ENCODE measurements around the gene SAPCD1. TPM values are rescaled to one million over a fixed set of nuclear protein-coding genes. Genes with fewer than 3 reads are reported as not detected.

SAPCD1 gene
- total RNA-seq, 2 donors from 2014 or later, result not detected

GRCh38 chr6:31727717-31728671, 34.5 kb upstream of the SAPCD1 start:
- DNase-seq (ENCODE audit: low spot score), result no peak
- peaks cover 0 to 31% of the 10 kb centered on the region in 2 donors for H3K4me1 ChIP-seq
- peaks cover 45% of the 10 kb centered on the region for H3K36me3 ChIP-seq
- H3K9me3 ChIP-seq, result no peaks in the 10 kb centered on the region
- no peak for TF ChIP-seq CTCF (IDR thresholded peaks at IDR 0.05)
- peak overlapping the region; percentile 92 to 99 for H3K27ac ChIP-seq
- no peaks in the 10 kb centered on the region for H3K27me3 ChIP-seq
- peak overlapping the region; percentile 68 to 82 for H3K4me3 ChIP-seq

DNA sequence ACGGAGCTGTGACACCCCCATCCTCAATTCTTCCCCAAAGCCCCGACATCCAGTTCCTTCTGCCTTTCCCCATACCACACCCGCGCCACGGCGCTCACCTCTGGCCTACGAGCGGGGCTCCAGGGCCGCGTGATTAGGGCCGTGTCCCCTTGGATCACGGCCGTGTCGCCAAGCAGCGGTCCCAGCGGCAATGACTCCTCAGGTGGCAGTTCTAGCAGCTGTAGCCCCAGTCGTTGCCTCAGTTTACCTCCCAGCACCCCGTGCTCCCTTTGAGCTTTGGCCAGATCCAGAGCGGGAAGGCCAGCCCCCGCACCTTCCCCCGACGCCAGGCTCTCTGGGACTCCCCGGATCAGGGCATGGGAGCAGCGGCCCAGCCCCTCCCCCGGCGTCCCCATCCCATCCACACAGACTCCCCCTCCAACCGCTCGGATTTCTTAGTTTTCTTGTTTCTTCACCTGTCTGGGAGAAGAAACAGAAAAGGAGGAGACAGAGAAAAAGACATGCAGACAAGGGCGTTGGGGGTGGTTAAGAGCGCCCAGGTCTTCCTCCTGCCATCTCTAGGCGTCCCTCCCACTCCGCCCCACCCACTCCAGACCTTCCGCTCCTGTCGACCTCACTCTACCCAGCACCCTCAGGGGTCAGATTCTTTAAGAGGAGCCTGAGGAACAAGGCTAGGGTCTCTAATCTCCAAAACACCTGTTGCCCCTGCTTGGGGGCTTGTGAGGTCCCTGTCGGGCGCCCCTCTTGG, 33.5 kb upstream of the SAPCD1 start, which contains the start of gene DDAH2:
DDAH2 (minus strand) TSS at position 533 of the 748 bp plus-strand sequence; CDS start at position 395, 138 bp downstream.
- Histone ChIP-seq H3K36me3 (peaks cover 55% of the 10 kb centered on the region), H3K4me1 (peaks cover 0 to 35% of the 10 kb centered on the region in 2 donors)

GRCh38 chr6:31729515-31729978, 32.9 kb upstream of the SAPCD1 start:
- Histone ChIP-seq H3K27ac (peak overlapping the region; percentile 92 to 99), H3K36me3 (peaks cover 59% of the 10 kb centered on the region), H3K4me3 (peak overlapping the region; percentile 68 to 82), H3K27me3 (no peaks in the 10 kb centered on the region), H3K4me1 (peaks cover 0 to 42% of the 10 kb centered on the region in 2 donors), H3K9me3 (no peaks in the 10 kb centered on the region)
- peak; percentile 6 to 80 for TF ChIP-seq CTCF (IDR thresholded peaks at IDR 0.05)
- DNase-seq (ENCODE audit: low spot score), result peak; percentile 95

More for the DNA sequence above, 33.5 kb upstream of the SAPCD1 start, which contains the start of gene DDAH2:
- DNase-seq (ENCODE audit: low spot score), result no peak
- no peaks in the 10 kb centered on the region for H3K9me3 ChIP-seq
- TF ChIP-seq CTCF (IDR thresholded peaks at IDR 0.05), result peak in 1 of 2 donors; percentile 33
- H3K27me3 ChIP-seq, result no peaks in the 10 kb centered on the region
- peak within 1 kb of the TSS; percentile 68 to 82 for H3K4me3 ChIP-seq
- peak within 1 kb of the TSS; percentile 92 to 99 for H3K27ac ChIP-seq

DNA sequence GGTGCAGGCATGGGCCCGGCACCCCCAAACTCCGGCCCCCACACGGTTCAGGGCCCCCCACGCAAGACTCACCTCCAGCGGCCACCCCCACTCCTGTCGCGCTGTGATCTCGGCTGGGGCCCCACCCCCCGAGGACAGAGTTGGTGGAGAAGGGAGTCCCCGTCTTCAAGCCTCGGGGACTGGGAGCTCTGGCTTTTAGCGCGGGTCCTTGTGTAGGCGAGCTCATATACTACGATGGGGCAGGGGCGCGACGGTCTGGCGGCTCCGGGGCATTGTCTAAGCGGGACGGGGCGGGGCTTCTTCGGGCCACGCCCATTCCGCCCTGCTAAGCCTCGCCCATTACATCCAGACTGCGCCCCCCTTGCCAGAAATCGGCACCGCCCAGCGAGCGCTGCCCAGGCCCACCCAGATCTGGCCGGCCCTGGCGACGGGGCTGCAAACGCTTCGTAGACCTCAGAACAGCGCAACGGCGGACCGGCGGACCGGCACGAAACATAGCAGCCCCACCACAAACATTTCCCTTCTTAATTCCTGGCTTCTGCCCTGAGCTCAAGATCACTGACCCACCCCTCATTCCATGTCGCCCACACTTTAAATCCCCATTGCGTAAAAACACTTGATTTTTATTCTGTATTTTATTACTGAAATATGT, 32.4 kb upstream of the SAPCD1 start:
- H3K9me3 ChIP-seq, result no peaks in the 10 kb centered on the region
- peak; percentile 92 for DNase-seq (ENCODE audit: low spot score)
- H3K27ac ChIP-seq, result peak overlapping the region; percentile 92 to 99
- H3K4me1 ChIP-seq, result peaks cover 0 to 47% of the 10 kb centered on the region in 2 donors
- H3K36me3 ChIP-seq, result peaks cover 59% of the 10 kb centered on the region
- peak overlapping the region; percentile 68 to 82 for H3K4me3 ChIP-seq
- H3K27me3 ChIP-seq, result no peaks in the 10 kb centered on the region
- TF ChIP-seq CTCF (IDR thresholded peaks at IDR 0.05), result no peak

GRCh38 chr6:31730631-31731086, 31.8 kb upstream of the SAPCD1 start:
- DNase-seq (ENCODE audit: low spot score), result no peak
- no peaks in the 10 kb centered on the region for H3K27me3 ChIP-seq
- no peak for TF ChIP-seq CTCF (IDR thresholded peaks at IDR 0.05)
- H3K27ac ChIP-seq, result peak overlapping the region; percentile 92 to 99
- peaks cover 59% of the 10 kb centered on the region for H3K36me3 ChIP-seq
- H3K4me1 ChIP-seq, result peaks cover 0 to 49% of the 10 kb centered on the region in 2 donors
- H3K9me3 ChIP-seq, result no peaks in the 10 kb centered on the region
- peak overlapping the region; percentile 68 to 82 for H3K4me3 ChIP-seq
